Measurements from ENCODE around the gene RAD17. TPM values are rescaled to one million over a fixed set of nuclear protein-coding genes. Genes with fewer than 3 reads are reported as not detected.

The RAD17 gene
- total RNA-seq, 1 donor from 2014 or later, result 17.6 TPM

DNA sequence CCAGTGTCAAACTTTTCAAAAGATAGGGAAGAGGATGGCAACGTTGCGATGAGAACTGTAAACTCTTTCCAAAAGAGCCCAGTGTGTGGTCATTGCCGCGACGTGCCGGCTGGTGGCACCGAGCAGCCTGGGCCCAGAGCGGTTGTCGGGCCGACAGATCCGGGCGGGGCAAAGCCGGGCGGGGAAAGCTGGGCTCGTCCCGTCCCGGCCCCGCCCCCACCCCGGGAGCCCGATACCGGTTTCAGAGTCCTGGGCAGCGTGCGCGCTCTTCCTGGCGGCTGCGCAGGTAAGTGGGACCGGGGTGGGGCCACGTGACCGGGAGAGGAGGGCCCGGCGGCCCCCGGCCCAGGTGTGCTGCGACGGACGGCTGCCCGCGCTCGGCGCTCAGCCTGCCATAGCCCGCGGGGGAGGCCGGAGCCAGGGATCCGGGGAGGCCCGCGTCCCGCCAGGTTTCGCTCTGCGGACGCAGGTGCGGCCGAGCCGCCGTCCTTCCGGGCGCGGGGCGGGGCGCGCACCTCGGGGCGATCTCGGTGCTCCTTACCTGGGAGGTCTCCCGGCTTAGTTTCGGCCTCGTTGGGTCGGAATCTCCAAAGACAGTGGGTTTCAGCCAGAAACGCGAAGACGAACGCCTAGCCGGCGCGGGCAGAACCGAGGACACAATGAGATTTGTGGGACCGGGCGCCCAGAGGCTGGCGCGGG, 45.4 kb downstream of the RAD17 start, which contains the start of gene MARVELD2:
TSS of gene MARVELD2 (plus strand) at position 232 of the 699 bp plus-strand sequence. CDS start 4,270 bp downstream, outside the sequence.
- peak within 1 kb of the TSS; percentile 69 for H3K4me3 ChIP-seq (ENCODE audit: low read depth, low read length)
- TF ChIP-seq, protein P1, sequence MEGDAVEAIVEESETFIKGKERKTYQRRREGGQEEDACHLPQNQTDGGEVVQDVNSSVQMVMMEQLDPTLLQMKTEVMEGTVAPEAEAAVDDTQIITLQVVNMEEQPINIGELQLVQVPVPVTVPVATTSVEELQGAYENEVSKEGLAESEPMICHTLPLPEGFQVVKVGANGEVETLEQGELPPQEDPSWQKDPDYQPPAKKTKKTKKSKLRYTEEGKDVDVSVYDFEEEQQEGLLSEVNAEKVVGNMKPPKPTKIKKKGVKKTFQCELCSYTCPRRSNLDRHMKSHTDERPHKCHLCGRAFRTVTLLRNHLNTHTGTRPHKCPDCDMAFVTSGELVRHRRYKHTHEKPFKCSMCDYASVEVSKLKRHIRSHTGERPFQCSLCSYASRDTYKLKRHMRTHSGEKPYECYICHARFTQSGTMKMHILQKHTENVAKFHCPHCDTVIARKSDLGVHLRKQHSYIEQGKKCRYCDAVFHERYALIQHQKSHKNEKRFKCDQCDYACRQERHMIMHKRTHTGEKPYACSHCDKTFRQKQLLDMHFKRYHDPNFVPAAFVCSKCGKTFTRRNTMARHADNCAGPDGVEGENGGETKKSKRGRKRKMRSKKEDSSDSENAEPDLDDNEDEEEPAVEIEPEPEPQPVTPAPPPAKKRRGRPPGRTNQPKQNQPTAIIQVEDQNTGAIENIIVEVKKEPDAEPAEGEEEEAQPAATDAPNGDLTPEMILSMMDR (IDR thresholded peaks at IDR 0.05; ENCODE audit: insufficient read depth, low read length, severe bottlenecking), result peak; percentile 73
- H3K36me3 ChIP-seq (ENCODE audit: control insufficient read depth, insufficient read depth, low read length), result peaks cover 7% of the 10 kb centered on the region
- DNase-seq (ENCODE audit: low read depth) (peak; percentile 74), FAIRE-seq (no peak)
- H3K27me3 ChIP-seq (ENCODE audit: control insufficient read depth, insufficient read depth, low read length), result no peaks in the 10 kb centered on the region

DNA sequence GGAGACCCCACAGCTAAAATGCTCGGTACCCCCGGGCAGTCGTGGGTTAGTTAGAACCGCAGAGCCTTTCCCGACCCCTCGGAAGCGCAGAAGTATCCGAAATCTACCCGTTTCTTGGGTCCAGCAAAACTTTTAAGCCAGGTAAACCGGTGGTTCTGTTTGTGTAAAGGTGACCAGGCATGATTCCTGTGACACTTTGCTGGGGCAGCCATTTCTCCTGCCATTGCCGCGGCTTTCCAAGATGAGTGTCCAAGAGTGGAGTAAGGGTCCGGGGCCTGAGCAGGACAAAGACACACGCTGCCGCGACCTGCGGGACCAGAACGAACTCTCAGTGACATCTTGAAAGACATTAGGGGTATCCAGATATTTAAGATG, 46.0 kb downstream of the RAD17 start:
- H3K4me3 ChIP-seq (ENCODE audit: low read depth, low read length), result peak overlapping the region; percentile 69
- TF ChIP-seq, protein P1 (IDR thresholded peaks at IDR 0.05; ENCODE audit: insufficient read depth, low read length, severe bottlenecking), result no peak
- no peaks in the 10 kb centered on the region for H3K27me3 ChIP-seq (ENCODE audit: control insufficient read depth, insufficient read depth, low read length)
- FAIRE-seq (no peak), DNase-seq (ENCODE audit: low read depth) (peak; percentile 18)
- H3K36me3 ChIP-seq (ENCODE audit: control insufficient read depth, insufficient read depth, low read length), result peaks cover 7% of the 10 kb centered on the region

DNA sequence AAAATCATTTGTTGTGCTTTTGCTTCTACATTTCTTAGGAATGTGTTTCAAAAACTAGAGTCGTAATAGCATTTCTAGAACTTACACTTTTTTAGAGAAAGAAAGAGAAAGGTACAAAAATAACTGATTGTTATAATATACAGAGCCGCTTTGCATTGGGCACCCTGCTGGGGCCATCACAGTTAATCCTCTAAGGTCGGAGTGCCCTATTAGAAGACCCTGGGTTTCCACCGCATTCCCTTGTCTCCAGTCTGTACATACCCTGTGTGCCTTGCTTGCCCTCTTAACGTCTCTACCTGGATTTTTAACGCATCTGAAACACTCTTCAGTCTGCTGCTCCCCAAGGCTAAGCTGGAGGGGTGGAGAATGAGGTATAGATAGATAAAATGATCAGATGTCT, 46.6 kb downstream of the RAD17 start:
- TF ChIP-seq, protein P1 (IDR thresholded peaks at IDR 0.05; ENCODE audit: insufficient read depth, low read length, severe bottlenecking), result no peak
- peaks cover 7% of the 10 kb centered on the region for H3K36me3 ChIP-seq (ENCODE audit: control insufficient read depth, insufficient read depth, low read length)
- no peaks in the 10 kb centered on the region for H3K27me3 ChIP-seq (ENCODE audit: control insufficient read depth, insufficient read depth, low read length)
- FAIRE-seq, result no peak
- DNase-seq (ENCODE audit: low read depth), result peak; percentile 3
- peak overlapping the region; percentile 69 for H3K4me3 ChIP-seq (ENCODE audit: low read depth, low read length)

DNA sequence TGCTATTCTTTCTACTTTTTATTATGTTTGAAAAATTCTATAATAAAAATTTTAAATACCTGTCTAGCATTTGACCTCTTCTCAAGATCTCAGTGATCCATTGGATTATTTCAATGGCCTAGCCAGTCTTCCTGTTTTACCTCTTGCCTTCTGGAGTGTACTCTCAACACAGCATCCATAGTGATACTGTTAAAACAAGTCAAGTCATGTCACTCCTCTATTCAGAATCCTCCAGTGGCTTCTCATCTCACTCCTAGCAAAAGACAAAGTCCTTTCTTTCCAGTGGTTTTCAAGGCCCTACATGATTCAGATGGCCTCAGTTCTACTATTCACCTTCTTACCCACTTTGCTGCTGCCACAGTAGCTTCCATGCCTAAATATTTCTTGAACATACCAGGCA, 47.1 kb downstream of the RAD17 start:
- Histone ChIP-seq H3K27me3 (ENCODE audit: control insufficient read depth, insufficient read depth, low read length) (no peaks in the 10 kb centered on the region), H3K36me3 (ENCODE audit: control insufficient read depth, insufficient read depth, low read length) (peaks cover 7% of the 10 kb centered on the region), H3K4me3 (ENCODE audit: low read depth, low read length) (peak overlapping the region; percentile 69)
- FAIRE-seq, result no peak
- TF ChIP-seq, protein P1 (IDR thresholded peaks at IDR 0.05; ENCODE audit: insufficient read depth, low read length, severe bottlenecking), result no peak
- DNase-seq (ENCODE audit: low read depth), result peak; percentile 72

DNA sequence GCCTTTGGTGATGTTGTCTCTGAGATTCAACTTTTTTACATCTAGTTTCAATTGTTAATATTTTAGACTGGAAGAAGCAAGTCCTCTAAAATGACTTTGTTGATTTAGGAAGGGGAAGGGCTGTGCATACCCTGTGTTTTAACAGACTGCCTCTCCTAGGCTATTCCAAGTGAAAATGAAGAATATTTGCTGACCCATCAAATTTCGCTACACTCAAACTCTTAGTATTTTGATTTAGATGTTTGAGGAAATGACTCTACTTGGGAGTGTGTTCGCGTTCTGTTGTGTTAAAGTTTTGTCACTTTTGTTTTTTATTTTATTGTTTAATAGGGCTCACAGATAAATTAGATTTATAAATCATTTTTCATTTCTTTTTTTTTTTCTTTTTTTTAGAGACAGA, 48.9 kb downstream of the RAD17 start:
- DNase-seq (ENCODE audit: low read depth), result no peak
- peaks cover 7% of the 10 kb centered on the region for H3K36me3 ChIP-seq (ENCODE audit: control insufficient read depth, insufficient read depth, low read length)
- no peak for FAIRE-seq
- TF ChIP-seq, protein P1 (IDR thresholded peaks at IDR 0.05; ENCODE audit: insufficient read depth, low read length, severe bottlenecking), result no peak
- no peaks in the 10 kb centered on the region for H3K27me3 ChIP-seq (ENCODE audit: control insufficient read depth, insufficient read depth, low read length)
- H3K4me3 ChIP-seq (ENCODE audit: low read depth, low read length), result no peak overlapping the region

Data from bronchial epithelial cell (primary cell).